ENCODE results near the gene MAML3.
"Not testable (repeated sequence)": the region's sequence is repeated elsewhere in the genome, so short reads cannot be mapped to it uniquely, and the experiment has no call there.

Gene MAML3

GRCh38 chr4:139962130-139962684, 191.8 kb downstream of the MAML3 start:
- no peak for DNase-seq (ENCODE audit: low read depth in 2 of 2)

GRCh38 chr4:139961344-139961946, 192.5 kb downstream of the MAML3 start:
- DNase-seq (ENCODE audit: low read depth in 2 of 2), result no peak

GRCh38 chr4:139959396-139959795, 194.6 kb downstream of the MAML3 start:
- no peak for DNase-seq (ENCODE audit: low read depth in 2 of 2)

- DNase-seq (ENCODE audit: low read depth in 2 of 2), result no peak
Measured at GRCh38 chr4:139958739-139959098, 195.3 kb downstream of the MAML3 start.

GRCh38 chr4:139957986-139958738, 195.8 kb downstream of the MAML3 start:
- no peak for DNase-seq (ENCODE audit: low read depth in 2 of 2)

GRCh38 chr4:139957065-139957464, 196.9 kb downstream of the MAML3 start:
- DNase-seq (ENCODE audit: low read depth in 2 of 2), result no peak

- DNase-seq (ENCODE audit: low read depth in 2 of 2), result no peak
Measured at GRCh38 chr4:139956507-139957017, 197.4 kb downstream of the MAML3 start.

- no peak for DNase-seq (ENCODE audit: low read depth in 2 of 2)
Measured at GRCh38 chr4:139955600-139955999, 198.4 kb downstream of the MAML3 start.

- DNase-seq (ENCODE audit: low read depth in 2 of 2), result no peak
Measured at GRCh38 chr4:139954512-139954911, 199.5 kb downstream of the MAML3 start.

- peak in 1 of 2 donors; percentile 17 for DNase-seq (ENCODE audit: low read depth in 2 of 2)
Measured at GRCh38 chr4:139951021-139951420, 203.0 kb downstream of the MAML3 start.

GRCh38 chr4:139950568-139950967, 203.4 kb downstream of the MAML3 start:
- DNase-seq (ENCODE audit: low read depth in 2 of 2), result peak; percentile 14 to 25

- DNase-seq (ENCODE audit: low read depth in 2 of 2), result not testable (repeated sequence)
Measured at GRCh38 chr4:139944916-139945315, 209.1 kb downstream of the MAML3 start.

- DNase-seq (ENCODE audit: low read depth in 2 of 2), result no peak
Measured at GRCh38 chr4:139943277-139943676, 210.7 kb downstream of the MAML3 start.

- no peak for DNase-seq (ENCODE audit: low read depth in 2 of 2)
Measured at GRCh38 chr4:139942241-139942640, 211.7 kb downstream of the MAML3 start.

- DNase-seq (ENCODE audit: low read depth in 2 of 2), result no peak
Measured at GRCh38 chr4:139940600-139940999, 213.4 kb downstream of the MAML3 start.

- no peak for DNase-seq (ENCODE audit: low read depth in 2 of 2)
Measured at GRCh38 chr4:139938414-139938813, 215.6 kb downstream of the MAML3 start.

GRCh38 chr4:139935911-139936310, 218.1 kb downstream of the MAML3 start:
- DNase-seq (ENCODE audit: low read depth in 2 of 2), result no peak

GRCh38 chr4:139934708-139935195, 219.2 kb downstream of the MAML3 start:
- DNase-seq (ENCODE audit: low read depth in 2 of 2), result no peak

- DNase-seq (ENCODE audit: low read depth in 2 of 2), result no peak
Measured at GRCh38 chr4:139934057-139934707, 219.8 kb downstream of the MAML3 start.

GRCh38 chr4:139933541-139933940, 220.4 kb downstream of the MAML3 start:
- no peak for DNase-seq (ENCODE audit: low read depth in 2 of 2)

- no peak for DNase-seq (ENCODE audit: low read depth in 2 of 2)
Measured at GRCh38 chr4:139933104-139933503, 220.9 kb downstream of the MAML3 start.

GRCh38 chr4:139924782-139925181, 229.2 kb downstream of the MAML3 start:
- DNase-seq (ENCODE audit: low read depth in 2 of 2), result no peak

Measured in stimulated activated CD4-positive, alpha-beta T cell treated with anti-CD3 and anti-CD28 coated beads, Interleukin-15, amount 100 ng/mL, for 48 hours (primary cell).